ENCODE results near the gene BAIAP2L2.
"Not testable (repeated sequence)": the region's sequence is repeated elsewhere in the genome, so short reads cannot be mapped to it uniquely, and the experiment has no call there.

The BAIAP2L2 gene

GRCh38 chr22:38040953-38041759, 69.3 kb downstream of the BAIAP2L2 start:
- DNase-seq, result peak in 2 of 56 donors; percentile 31 to 36

GRCh38 chr22:38038890-38039812, 71.3 kb downstream of the BAIAP2L2 start:
- peak in 4 of 56 donors; percentile 50 to 67 (median 60) for DNase-seq

- peak in 52 of 56 donors; percentile 40 to 91 (median 72) for DNase-seq
These were observed 72.1 kb downstream of the BAIAP2L2 start for GRCh38 chr22:38038426-38038825.

GRCh38 chr22:38037367-38038150, 72.9 kb downstream of the BAIAP2L2 start:
- DNase-seq, result not testable (repeated sequence)

- no peak for DNase-seq
These were observed 74.0 kb downstream of the BAIAP2L2 start for GRCh38 chr22:38036392-38037062.

GRCh38 chr22:38035530-38035885, 75.0 kb downstream of the BAIAP2L2 start:
- no peak for DNase-seq

Measured in amygdala (tissue), 56 donors.